Hypothalamus (tissue), 51 donors: Measurements from ENCODE around the gene DFFA.

Experiments
- DNase-seq, 51 donors: peaks; one replicate each; lab custom pipeline; 2025; lab: John Stamatoyannopoulos, UW

DFFA gene

GRCh38 chr1:10472220-10473144 is at the start of gene DFFA:
TSS of gene DFFA (minus strand) at chr1:10472529. CDS start at chr1:10472458, 71 bp downstream.
- peak; percentile 50 to 96 (median 89) for DNase-seq

GRCh38 chr1:10521537-10522157 is 49.3 kb upstream of the DFFA start:
- no peak for DNase-seq

- no peak for DNase-seq
Measured at GRCh38 chr1:10520952-10521351, 48.6 kb upstream of the DFFA start.

GRCh38 chr1:10520497-10520896 is 48.2 kb upstream of the DFFA start:
- no peak for DNase-seq

GRCh38 chr1:10519016-10519417 is 46.7 kb upstream of the DFFA start:
- DNase-seq, result no peak

- DNase-seq, result no peak
Measured at GRCh38 chr1:10517677-10517982, 45.3 kb upstream of the DFFA start.

- no peak for DNase-seq
Measured at GRCh38 chr1:10516925-10517676, 44.8 kb upstream of the DFFA start.

- no peak for DNase-seq
Measured at GRCh38 chr1:10515976-10516750, 43.8 kb upstream of the DFFA start.

GRCh38 chr1:10515301-10515975 is 43.1 kb upstream of the DFFA start:
- no peak for DNase-seq

- DNase-seq, result peak in 1 of 51 donors; percentile 31
Measured at GRCh38 chr1:10514490-10515235, 42.3 kb upstream of the DFFA start.

- DNase-seq, result no peak
Measured at GRCh38 chr1:10513199-10513598, 40.9 kb upstream of the DFFA start.

GRCh38 chr1:10511494-10511885 is 39.2 kb upstream of the DFFA start:
- no peak for DNase-seq

- DNase-seq, result peak in 1 of 51 donors; percentile 29
Measured at GRCh38 chr1:10510520-10511493, 38.5 kb upstream of the DFFA start.

GRCh38 chr1:10509809-10510509 is 37.6 kb upstream of the DFFA start:
- DNase-seq, result no peak

- DNase-seq, result no peak
Measured at GRCh38 chr1:10508511-10508951, 36.2 kb upstream of the DFFA start.

- DNase-seq, result peak in 23 of 51 donors; percentile 2 to 59 (median 25)
Measured at GRCh38 chr1:10507111-10507879, 35.0 kb upstream of the DFFA start.

GRCh38 chr1:10506677-10507047 is 34.3 kb upstream of the DFFA start:
- no peak for DNase-seq
